Measurements from ENCODE around the gene DYNC2H1. TPM values are rescaled to one million over a fixed set of nuclear protein-coding genes. Genes with fewer than 3 reads are reported as not detected.

The DYNC2H1 gene
- total RNA-seq, 1 donor from 2014 or later, result 5.4 TPM

DNA sequence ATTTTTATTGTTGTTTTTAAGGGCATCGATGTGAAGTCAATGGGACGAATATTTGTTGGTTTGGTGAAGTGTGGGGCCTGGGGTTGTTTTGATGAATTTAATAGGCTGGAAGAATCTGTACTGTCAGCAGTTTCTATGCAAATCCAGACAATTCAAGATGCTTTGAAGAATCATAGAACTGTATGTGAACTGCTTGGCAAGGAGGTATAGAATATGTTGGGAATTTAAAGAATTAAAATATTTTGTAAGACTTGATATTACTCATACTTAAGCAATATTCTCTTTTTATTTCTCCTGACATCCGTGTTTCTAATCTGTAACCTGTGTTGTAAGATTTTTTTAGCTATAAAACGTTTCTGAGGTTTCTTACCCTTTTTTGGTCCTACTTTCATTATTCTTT, 61.6 kb downstream of the DYNC2H1 start:
- intact Hi-C loops (cut with micrococcal nuclease), result no loop called here
- Histone ChIP-seq H3K9me3 (replicated peaks) (no peaks in the 10 kb centered on the region), H3K4me3 (no peak overlapping the region), H3K27me3 (ENCODE audit: low read depth) (no peaks in the 10 kb centered on the region), H3K4me1 (no peaks in the 10 kb centered on the region), H3K27ac (replicated peaks) (no peak overlapping the region), H3K36me3 (peaks cover 36% of the 10 kb centered on the region)
- TF ChIP-seq, protein P1, sequence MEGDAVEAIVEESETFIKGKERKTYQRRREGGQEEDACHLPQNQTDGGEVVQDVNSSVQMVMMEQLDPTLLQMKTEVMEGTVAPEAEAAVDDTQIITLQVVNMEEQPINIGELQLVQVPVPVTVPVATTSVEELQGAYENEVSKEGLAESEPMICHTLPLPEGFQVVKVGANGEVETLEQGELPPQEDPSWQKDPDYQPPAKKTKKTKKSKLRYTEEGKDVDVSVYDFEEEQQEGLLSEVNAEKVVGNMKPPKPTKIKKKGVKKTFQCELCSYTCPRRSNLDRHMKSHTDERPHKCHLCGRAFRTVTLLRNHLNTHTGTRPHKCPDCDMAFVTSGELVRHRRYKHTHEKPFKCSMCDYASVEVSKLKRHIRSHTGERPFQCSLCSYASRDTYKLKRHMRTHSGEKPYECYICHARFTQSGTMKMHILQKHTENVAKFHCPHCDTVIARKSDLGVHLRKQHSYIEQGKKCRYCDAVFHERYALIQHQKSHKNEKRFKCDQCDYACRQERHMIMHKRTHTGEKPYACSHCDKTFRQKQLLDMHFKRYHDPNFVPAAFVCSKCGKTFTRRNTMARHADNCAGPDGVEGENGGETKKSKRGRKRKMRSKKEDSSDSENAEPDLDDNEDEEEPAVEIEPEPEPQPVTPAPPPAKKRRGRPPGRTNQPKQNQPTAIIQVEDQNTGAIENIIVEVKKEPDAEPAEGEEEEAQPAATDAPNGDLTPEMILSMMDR (IDR thresholded peaks at IDR 0.05; ENCODE audit: borderline replicate concordance), result no peak
- DNase-seq, result no peak

DNA sequence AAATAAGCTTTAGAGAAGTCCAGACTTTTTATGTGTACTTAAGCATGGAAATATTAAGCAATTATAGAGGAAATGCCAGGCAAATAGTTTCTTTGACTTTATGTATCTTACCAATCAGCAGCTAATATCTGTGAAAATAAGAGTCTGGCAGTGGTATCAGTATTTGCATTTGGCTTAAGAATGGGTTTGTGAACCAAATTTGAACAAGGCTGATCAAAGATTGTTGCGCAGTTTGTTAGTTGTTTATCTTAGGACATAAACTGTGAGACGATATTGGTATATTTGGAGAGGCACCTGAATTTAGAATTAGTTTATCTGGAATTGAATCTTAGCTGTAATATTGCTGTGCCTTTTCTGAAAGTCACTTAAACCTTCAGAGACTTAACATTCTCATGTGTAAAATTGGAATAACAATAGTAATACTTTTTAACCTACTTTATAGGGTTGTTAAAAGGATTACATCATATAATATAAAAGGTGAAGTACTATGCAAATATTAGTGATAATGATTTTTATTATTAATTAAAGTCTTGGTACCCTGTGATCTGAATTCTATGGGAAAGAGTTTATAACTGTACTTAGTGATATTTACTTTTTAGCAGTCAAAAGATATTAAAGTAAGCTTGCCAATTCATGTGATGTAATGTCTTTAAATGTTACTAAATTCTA, 66.4 kb downstream of the DYNC2H1 start:
- no peaks in the 10 kb centered on the region for H3K27me3 ChIP-seq (ENCODE audit: low read depth)
- H3K4me1 ChIP-seq, result no peaks in the 10 kb centered on the region
- peaks cover 28% of the 10 kb centered on the region for H3K36me3 ChIP-seq
- H3K4me3 ChIP-seq, result no peak overlapping the region
- TF ChIP-seq, protein P1 (IDR thresholded peaks at IDR 0.05; ENCODE audit: borderline replicate concordance), result no peak
- DNase-seq, result no peak
- no peaks in the 10 kb centered on the region for H3K9me3 ChIP-seq (replicated peaks)
- no peak overlapping the region for H3K27ac ChIP-seq (replicated peaks)
- intact Hi-C loops (cut with micrococcal nuclease), result no loop called here

DNA sequence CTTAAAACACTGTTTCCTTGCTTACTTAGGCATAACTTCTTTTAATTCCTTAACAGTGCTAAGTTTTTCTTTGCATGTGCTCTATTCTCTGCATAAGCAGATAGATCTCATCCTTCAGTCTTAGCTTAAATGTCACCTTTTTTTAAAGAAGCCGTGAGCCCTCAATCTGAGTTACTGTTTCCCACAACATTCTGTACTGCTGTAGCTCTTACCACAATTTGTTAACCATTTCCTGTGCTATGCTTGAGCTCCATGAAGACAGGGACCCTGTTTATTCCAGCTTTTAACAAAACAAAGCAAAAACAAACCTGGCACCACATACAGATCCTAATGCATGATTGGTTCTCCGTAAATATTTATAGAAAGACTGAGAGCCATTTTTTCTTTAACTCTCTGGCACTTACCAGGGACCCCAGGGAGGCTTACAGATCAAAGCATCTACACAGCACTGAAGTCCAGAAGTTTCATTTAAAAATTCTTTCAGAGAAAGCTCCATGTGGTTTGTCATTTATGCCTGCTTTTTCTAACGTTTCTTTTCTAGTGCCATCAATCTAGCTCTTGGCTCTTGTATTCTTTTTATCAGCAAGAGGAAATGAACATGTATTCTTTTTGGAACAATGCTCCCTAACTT, 74.9 kb downstream of the DYNC2H1 start:
- peaks cover 15% of the 10 kb centered on the region for H3K36me3 ChIP-seq

DNA sequence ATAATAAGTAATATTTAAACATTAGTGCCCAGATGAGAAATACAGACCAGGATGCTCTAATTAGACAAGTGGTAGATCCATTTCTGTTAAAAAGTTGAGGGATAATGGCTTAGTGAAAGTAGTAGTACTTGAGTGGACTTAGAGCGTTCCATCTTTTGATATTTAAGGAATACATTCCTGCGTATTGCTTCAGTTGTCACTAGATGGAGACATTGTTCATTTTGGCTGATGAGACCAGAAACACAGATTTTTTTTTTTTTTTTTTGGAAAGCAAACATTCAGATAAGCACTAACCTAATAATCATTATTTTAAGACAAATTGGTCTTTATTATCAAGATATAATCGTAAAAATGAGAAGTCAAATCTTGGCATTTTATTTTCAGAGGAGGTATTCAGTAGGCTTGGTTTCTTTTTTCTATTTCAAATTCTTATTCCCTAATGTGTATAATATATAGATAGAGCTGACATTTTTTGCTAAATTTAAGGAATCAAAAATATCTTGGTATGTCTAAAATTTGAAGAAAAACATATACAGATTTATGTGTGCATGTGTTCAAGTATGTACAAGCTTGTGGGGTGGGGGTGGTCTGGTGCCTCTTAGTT, 92.9 kb downstream of the DYNC2H1 start:
- H3K27me3 ChIP-seq (ENCODE audit: low read depth), result no peaks in the 10 kb centered on the region
- no peak for DNase-seq
- no peaks in the 10 kb centered on the region for H3K4me1 ChIP-seq
- H3K27ac ChIP-seq (replicated peaks), result no peak overlapping the region
- intact Hi-C loops (cut with micrococcal nuclease), result loop anchor here (10.0 kb wide), 1 partner anchor 403 kb away; no protein-coding TSS in a partner anchor
- TF ChIP-seq, protein P1 (IDR thresholded peaks at IDR 0.05; ENCODE audit: borderline replicate concordance), result peak; percentile 62
- H3K36me3 ChIP-seq, result peaks cover 42% of the 10 kb centered on the region
- H3K4me3 ChIP-seq, result no peak overlapping the region
- no peaks in the 10 kb centered on the region for H3K9me3 ChIP-seq (replicated peaks)

More for the DNA sequence above, 74.9 kb downstream of the DYNC2H1 start:
- intact Hi-C loops (cut with micrococcal nuclease), result no loop called here
- TF ChIP-seq, protein P1 (IDR thresholded peaks at IDR 0.05; ENCODE audit: borderline replicate concordance), result no peak
- Histone ChIP-seq H3K9me3 (replicated peaks) (no peaks in the 10 kb centered on the region), H3K27ac (replicated peaks) (no peak overlapping the region), H3K4me1 (no peaks in the 10 kb centered on the region), H3K4me3 (no peak overlapping the region), H3K27me3 (ENCODE audit: low read depth) (no peaks in the 10 kb centered on the region)
- no peak for DNase-seq

DNA sequence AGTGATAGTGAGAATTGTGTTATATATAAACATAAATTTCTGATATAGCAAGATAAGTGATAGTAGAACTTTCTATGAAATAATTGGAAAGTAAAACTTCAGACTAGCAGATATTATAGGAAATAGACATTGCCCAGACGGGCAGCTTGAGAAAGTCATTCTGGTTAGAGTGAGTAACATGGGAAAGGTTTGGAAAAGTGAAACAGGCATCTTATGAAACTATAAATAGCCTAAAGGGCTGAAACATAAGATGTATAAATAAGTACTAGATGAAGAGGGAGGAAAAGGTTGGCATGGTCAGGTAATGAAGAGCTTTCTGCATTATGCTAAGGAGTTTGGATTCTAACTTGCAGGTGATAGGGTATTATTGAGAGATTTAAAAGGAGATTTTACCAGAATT, 101.3 kb downstream of the DYNC2H1 start:
- intact Hi-C loops (cut with micrococcal nuclease), result no loop called here
- Histone ChIP-seq H3K36me3 (peaks cover 13% of the 10 kb centered on the region), H3K9me3 (replicated peaks) (no peaks in the 10 kb centered on the region), H3K4me3 (no peak overlapping the region), H3K4me1 (peaks cover 4% of the 10 kb centered on the region), H3K27ac (replicated peaks) (no peak overlapping the region), H3K27me3 (ENCODE audit: low read depth) (no peaks in the 10 kb centered on the region)
- TF ChIP-seq, protein P1 (IDR thresholded peaks at IDR 0.05; ENCODE audit: borderline replicate concordance), result no peak
- no peak for DNase-seq

Measured in left ventricle myocardium inferior (tissue), 1 donor.